K562 (cell line): Measurements from ENCODE around the gene C20orf96. TPM values are rescaled to one million over a fixed set of nuclear protein-coding genes. Genes with fewer than 3 reads are reported as not detected.
A peak's percentile ranks its signal among the peaks of the same experiment; 100 is the strongest.

Experiments used
- GABPB1 ChIP-seq: sonication (generic); formaldehyde crosslinking; IDR thresholded peaks from 2 replicates; pipeline ENCODE4 v1.8.0; 2022; ENCODE audit warnings: mild to moderate bottlenecking, missing genetic modification reagents
- GMEB1 ChIP-seq: fragments of 250-450 bp; sonication (Bioruptor Pico); IDR thresholded peaks from 2 replicates; pipeline ENCODE4 v1.4.0; 2020; ENCODE audit warnings: mild to moderate bottlenecking
- HINFP ChIP-seq: fragments of 450-650 bp; conservative IDR thresholded peaks from 2 replicates; pipeline ENCODE4 v1.6.1; 2016; ENCODE audit warnings: missing genetic modification characterization, low read depth, mild to moderate bottlenecking, control low read depth, missing compliant biosample characterization
- HNRNPL ChIP-seq: fragments of 200-400 bp; formaldehyde crosslinking; IDR thresholded peaks from 2 replicates; pipeline ENCODE4 v1.6.1; 2017; ENCODE audit warnings: low read depth, mild to moderate bottlenecking, low read length
- ILK ChIP-seq: fragments of 450-650 bp; IDR thresholded peaks from 2 replicates; pipeline ENCODE4 v1.6.1; 2016; ENCODE audit warnings: missing genetic modification characterization, low read depth, mild to moderate bottlenecking, missing compliant biosample characterization, moderate library complexity, borderline replicate concordance
- JUNB ChIP-seq: fragments of 450-650 bp; formaldehyde crosslinking; conservative IDR thresholded peaks from 2 replicates; pipeline ENCODE4 v1.4.0; 2020; ENCODE audit warnings: mild to moderate bottlenecking
- KDM5B ChIP-seq: fragments of 200-600 bp; sonication (generic); IDR thresholded peaks from 2 replicates; pipeline ENCODE4 v1.6.1; 2012; ENCODE audit warnings: low read depth, mild to moderate bottlenecking, moderate library complexity, low read length, control low read depth, inconsistent platforms; ENCODE audit not compliant: insufficient replicate concordance
- PHTF2 ChIP-seq: fragments of 250-450 bp; sonication (Bioruptor Pico); IDR thresholded peaks from 2 replicates; pipeline ENCODE4 v1.5.0; 2021; ENCODE audit warnings: mild to moderate bottlenecking
- RBM22 ChIP-seq: fragments of 200-400 bp; formaldehyde crosslinking; IDR thresholded peaks from 2 replicates; pipeline ENCODE4 v1.6.1; 2018; ENCODE audit warnings: low read length, low read depth; ENCODE audit not compliant: poor library complexity, severe bottlenecking
- SLC30A9 ChIP-seq: fragments of 250-450 bp; sonication (Bioruptor Pico); IDR thresholded peaks from 2 replicates; pipeline ENCODE4 v1.8.0; 2022; ENCODE audit warnings: mild to moderate bottlenecking, moderate library complexity
- STAT5A ChIP-seq: IDR thresholded peaks from 2 replicates; pipeline ENCODE4 v1.6.1; 2012; ENCODE audit warnings: low read length, inconsistent platforms, borderline replicate concordance
- ZMIZ1 ChIP-seq, 2 experiments: fragments of 150-350 bp in 1 of 2; IDR thresholded peaks; 2 replicates each; pipeline ENCODE4 v1.6.1; 2012 to 2016; ENCODE audit warnings: low read depth in 2 of 2, low read length in 2 of 2, mild to moderate bottlenecking in 1 of 2, moderate library complexity in 1 of 2
- ZNF124 ChIP-seq: sonication (generic); formaldehyde crosslinking; IDR thresholded peaks from 2 replicates; pipeline ENCODE4 v1.8.1; 2022; ENCODE audit warnings: missing genetic modification reagents
- ZNF639 ChIP-seq, 2 experiments: fragments of 200-800 bp in 1 of 2; sonication (Bioruptor generic) in 1 of 2; sonication (generic) in 1 of 2; formaldehyde crosslinking in 1 of 2; IDR thresholded peaks in 1 of 2; conservative IDR thresholded peaks in 1 of 2; 2 replicates each; pipeline versions ENCODE4 v1.5.0 to v1.6.1; 2016 to 2020; ENCODE audit warnings: missing compliant biosample characterization in 1 of 2, missing genetic modification characterization in 1 of 2, missing genetic modification reagents in 1 of 2
- polyA plus RNA-seq, 8 experiments: library from polyadenylated mRNA; depleted of rRNA in 4 of 8; stranded (reverse) in 5 of 8; unstranded in 3 of 8; fragments of >200 nt; fragmentation: Nextera tagmentation in 2 of 8; fragmentation: Illumina TruSeq in 1 of 8; extraction: Ambion mirVana in 2 of 8; extraction: Trizol in 1 of 8; gene quantifications; 2 replicates each; pipeline versions ENCODE4 v1.2.1 to v1.2.3, GENCODE V29; 2011 to 2014; ENCODE audit warnings: inconsistent platforms in 1 of 8, missing spikeins in 1 of 8
- total RNA-seq, 7 experiments: library from RNA; depleted of rRNA in 6 of 7; stranded (reverse); fragments of >200 nt in 6 of 7; fragmentation: Illumina TruSeq in 2 of 7; extraction: Trizol in 2 of 7; gene quantifications; 2 replicates each; pipeline versions ENCODE4 v1.2.1 to v1.2.3, GENCODE V29; 2011 to 2021; ENCODE audit warnings: low replicate concordance in 1 of 7
- TF ChIP-seq, protein P1 (sequence below): IDR thresholded peaks from 2 replicates; pipeline ENCODE4 v1.6.1; 2014; ENCODE audit warnings: antibody characterized with exemption

The C20orf96 gene
- total and polyA plus RNA-seq, 9 of the 15 experiments (the other 6 are each of a cell fraction or from before 2014, with no cell fraction given): 1.7 to 11.7 (median 4.2) TPM

GRCh38 chr20:325889-326644 lies 35.5 kb upstream of the C20orf96 start (continued):
- TF ChIP-seq ZMIZ1 (IDR thresholded peaks at IDR 0.05; ENCODE audit: low read depth in 2 of 2, low read length in 2 of 2): no peak
- TF ChIP-seq RBM22: peak; percentile 24
- peak; percentile 69 for TF ChIP-seq KDM5B
- no peak for TF ChIP-seq HINFP (tag)
- no peak for TF ChIP-seq STAT5A
- no peak for TF ChIP-seq ILK
- TF ChIP-seq SLC30A9 (CRISPR knock-in tag): no peak
- TF ChIP-seq GMEB1 (CRISPR knock-in tag): no peak
- no peak for TF ChIP-seq HNRNPL
- TF ChIP-seq PHTF2 (CRISPR knock-in tag): no peak
- no peak for TF ChIP-seq JUNB (CRISPR knock-in tag)
- TF ChIP-seq ZNF639 (CRISPR knock-in tag; conservative IDR thresholded peaks at IDR 0.05 in 1 of 2, IDR thresholded peaks at IDR 0.05 in 1 of 2): peak in 1 of 2 experiments; percentile 21; a peak in 1 of 4 replicates
- TF ChIP-seq GABPB1: peak; percentile 9; the same call in 1 of the 2 replicates
- no peak for TF ChIP-seq ZNF124 (CRISPR knock-in tag)
- TF ChIP-seq, protein P1, sequence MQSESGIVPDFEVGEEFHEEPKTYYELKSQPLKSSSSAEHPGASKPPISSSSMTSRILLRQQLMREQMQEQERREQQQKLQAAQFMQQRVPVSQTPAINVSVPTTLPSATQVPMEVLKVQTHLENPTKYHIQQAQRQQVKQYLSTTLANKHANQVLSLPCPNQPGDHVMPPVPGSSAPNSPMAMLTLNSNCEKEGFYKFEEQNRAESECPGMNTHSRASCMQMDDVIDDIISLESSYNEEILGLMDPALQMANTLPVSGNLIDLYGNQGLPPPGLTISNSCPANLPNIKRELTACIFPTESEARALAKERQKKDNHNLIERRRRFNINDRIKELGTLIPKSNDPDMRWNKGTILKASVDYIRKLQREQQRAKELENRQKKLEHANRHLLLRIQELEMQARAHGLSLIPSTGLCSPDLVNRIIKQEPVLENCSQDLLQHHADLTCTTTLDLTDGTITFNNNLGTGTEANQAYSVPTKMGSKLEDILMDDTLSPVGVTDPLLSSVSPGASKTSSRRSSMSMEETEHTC: no peak
